ENCODE data around the gene IL1R1. TPM values are rescaled to one million over a fixed set of nuclear protein-coding genes. Genes with fewer than 3 reads are reported as not detected.
A peak's percentile ranks its signal among the peaks of the same experiment; 100 is the strongest.

IL1R1 gene
- total RNA-seq, 4 donors from 2014 or later: 20.0 to 157 (median 38.9) TPM

DNA sequence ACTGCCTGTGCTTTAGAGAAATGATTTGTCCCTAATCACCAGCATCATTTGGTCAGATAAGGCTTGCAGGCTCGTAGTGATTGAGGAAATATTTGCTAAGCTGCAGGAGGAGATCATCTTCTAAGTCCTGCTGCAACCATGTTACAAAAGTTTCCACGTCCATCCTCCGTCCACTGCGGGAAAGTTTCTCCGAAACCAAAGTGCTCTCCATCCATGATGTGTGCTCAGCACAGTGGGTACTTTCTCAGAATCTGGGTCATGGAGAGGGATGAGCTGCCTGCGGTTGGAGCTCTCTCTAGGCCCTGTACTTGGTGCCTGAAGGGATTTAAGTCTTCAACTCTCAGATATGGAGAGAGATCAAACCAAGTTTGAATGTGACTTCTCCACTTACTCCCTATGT is 83.6 kb downstream of the IL1R1 start:
- H3K27me3 ChIP-seq: no peaks in the 10 kb centered on the region
- peak overlapping the region in 3 of 4 donors; percentile 76 to 89 (median 87) for H3K27ac ChIP-seq
- peaks cover 0 to 16% (median 8%) of the 10 kb centered on the region in 4 donors for H3K4me1 ChIP-seq
- DNase-seq: no peak
- no peaks in the 10 kb centered on the region for H3K9me3 ChIP-seq
- H3K36me3 ChIP-seq: no peaks in the 10 kb centered on the region
- no peak overlapping the region for H3K4me3 ChIP-seq
- no peak for TF ChIP-seq POLR2A (IDR thresholded peaks at IDR 0.05)
- TF ChIP-seq, protein P1, sequence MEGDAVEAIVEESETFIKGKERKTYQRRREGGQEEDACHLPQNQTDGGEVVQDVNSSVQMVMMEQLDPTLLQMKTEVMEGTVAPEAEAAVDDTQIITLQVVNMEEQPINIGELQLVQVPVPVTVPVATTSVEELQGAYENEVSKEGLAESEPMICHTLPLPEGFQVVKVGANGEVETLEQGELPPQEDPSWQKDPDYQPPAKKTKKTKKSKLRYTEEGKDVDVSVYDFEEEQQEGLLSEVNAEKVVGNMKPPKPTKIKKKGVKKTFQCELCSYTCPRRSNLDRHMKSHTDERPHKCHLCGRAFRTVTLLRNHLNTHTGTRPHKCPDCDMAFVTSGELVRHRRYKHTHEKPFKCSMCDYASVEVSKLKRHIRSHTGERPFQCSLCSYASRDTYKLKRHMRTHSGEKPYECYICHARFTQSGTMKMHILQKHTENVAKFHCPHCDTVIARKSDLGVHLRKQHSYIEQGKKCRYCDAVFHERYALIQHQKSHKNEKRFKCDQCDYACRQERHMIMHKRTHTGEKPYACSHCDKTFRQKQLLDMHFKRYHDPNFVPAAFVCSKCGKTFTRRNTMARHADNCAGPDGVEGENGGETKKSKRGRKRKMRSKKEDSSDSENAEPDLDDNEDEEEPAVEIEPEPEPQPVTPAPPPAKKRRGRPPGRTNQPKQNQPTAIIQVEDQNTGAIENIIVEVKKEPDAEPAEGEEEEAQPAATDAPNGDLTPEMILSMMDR (IDR thresholded peaks at IDR 0.05): no peak

DNA sequence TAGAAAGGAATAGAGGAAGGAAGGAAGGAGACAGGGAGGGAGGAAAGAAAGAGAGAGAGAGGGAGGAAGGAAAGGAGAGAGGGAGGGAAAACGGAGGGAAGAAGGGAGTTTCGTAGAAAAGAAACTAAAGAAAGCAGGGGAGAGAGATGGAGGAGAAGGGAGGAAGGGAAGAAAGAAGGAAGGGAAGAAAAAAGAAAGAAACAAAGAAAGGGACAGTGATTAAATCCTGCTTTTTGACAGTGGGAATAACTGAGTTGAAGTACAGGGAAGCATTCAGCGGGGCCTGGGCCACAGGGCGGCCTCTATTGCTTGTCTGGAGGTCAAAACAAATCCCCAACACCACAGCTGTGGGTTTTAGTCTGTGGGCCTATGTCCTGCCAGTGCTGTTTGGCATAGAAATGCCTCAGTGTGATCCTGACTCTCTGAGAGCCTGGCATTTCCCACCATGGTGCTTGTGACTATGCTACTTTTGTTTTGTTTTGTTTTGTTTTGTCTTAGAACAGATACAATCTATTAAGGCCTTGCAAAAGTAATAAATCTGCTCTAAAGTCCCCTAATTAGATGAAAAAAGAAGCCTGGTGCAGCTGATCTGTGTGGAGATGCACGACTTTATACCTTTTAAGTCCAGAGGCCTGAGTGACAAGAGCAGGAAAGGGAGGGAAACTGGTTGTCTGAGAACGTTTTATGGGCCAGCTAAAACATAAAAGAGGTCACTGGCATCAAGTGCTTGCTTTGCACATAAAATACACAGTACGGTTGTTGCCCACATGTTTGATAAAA is 84.3 kb downstream of the IL1R1 start:
- Histone ChIP-seq H3K27ac (peak overlapping the region; percentile 53 to 89 (median 82)), H3K27me3 (no peaks in the 10 kb centered on the region), H3K36me3 (no peaks in the 10 kb centered on the region), H3K9me3 (no peaks in the 10 kb centered on the region), H3K4me1 (peaks cover 0 to 16% (median 8%) of the 10 kb centered on the region in 4 donors), H3K4me3 (no peak overlapping the region)
- TF ChIP-seq, protein P1 (IDR thresholded peaks at IDR 0.05): no peak
- TF ChIP-seq POLR2A (IDR thresholded peaks at IDR 0.05): no peak
- no peak for DNase-seq

DNA sequence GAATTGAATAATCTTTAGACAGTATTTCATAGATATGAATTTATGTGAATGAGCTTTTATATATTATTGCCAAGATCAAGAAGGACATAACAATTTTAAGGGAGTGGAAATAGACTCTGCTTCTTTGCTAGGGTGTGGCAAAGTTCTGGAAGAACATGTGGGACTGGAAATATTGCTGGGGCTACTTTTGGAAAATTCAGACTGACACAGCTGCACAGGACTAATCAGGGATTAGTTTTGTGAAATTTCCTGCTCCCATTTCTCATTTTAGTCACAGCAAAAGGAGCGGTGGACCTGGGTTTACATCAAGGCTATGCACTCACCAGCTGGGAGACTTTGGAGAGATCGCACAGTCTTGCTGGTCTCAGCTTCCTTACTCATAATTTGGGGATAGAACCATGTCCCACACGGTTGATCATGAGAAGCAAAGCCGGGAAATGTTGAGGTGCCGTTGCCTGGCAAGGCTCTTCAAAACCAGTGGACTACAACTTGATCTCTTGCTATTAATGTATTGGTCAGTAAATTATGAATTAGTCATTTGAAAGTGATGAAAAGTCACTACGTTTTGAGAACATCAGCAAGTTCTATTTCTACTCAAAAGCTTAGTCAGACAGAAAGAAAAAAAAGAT is 86.7 kb downstream of the IL1R1 start:
- DNase-seq: no peak
- Histone ChIP-seq H3K27me3 (no peaks in the 10 kb centered on the region), H3K27ac (peak overlapping the region in 1 of 4 donors; percentile 12), H3K36me3 (no peaks in the 10 kb centered on the region), H3K4me1 (peaks cover 0 to 16% (median 8%) of the 10 kb centered on the region in 4 donors), H3K9me3 (no peaks in the 10 kb centered on the region), H3K4me3 (no peak overlapping the region)
- no peak for TF ChIP-seq POLR2A (IDR thresholded peaks at IDR 0.05)
- TF ChIP-seq, protein P1 (IDR thresholded peaks at IDR 0.05): no peak

Other genes starting within 250 kb of the IL1R1 start
- 10 to 100 TPM in 2 of 4 donors, 1 to 10 TPM in 2; 2.3 to 18.2 (median 7.0) TPM for gene IL1R2, start 150.8 kb upstream of the IL1R1 start, total RNA-seq
- 1 to 10 TPM in 1 of 4 donors, under 1 TPM in 1, not detected in 2; 0.57 to 2.5 TPM for gene IL1RL2, start 44.3 kb downstream of the IL1R1 start, total RNA-seq
- 10 to 100 TPM in 2 of 4 donors, 1 to 10 TPM in 2; 4.0 to 47.2 (median 15.9) TPM for gene IL1RL1, start 168.8 kb downstream of the IL1R1 start, total RNA-seq
- 10 to 100 TPM in 2 of 4 donors, 1 to 10 TPM in 2; 3.6 to 20.6 (median 12.9) TPM for gene IL18R1, start 213.1 kb downstream of the IL1R1 start, total RNA-seq